ENCODE results near the gene STS. TPM values are rescaled to one million over a fixed set of nuclear protein-coding genes. Genes with fewer than 3 reads are reported as not detected.

STS gene
- total RNA-seq, 1 experiment from 2014 or later, result 3.3 TPM

DNA sequence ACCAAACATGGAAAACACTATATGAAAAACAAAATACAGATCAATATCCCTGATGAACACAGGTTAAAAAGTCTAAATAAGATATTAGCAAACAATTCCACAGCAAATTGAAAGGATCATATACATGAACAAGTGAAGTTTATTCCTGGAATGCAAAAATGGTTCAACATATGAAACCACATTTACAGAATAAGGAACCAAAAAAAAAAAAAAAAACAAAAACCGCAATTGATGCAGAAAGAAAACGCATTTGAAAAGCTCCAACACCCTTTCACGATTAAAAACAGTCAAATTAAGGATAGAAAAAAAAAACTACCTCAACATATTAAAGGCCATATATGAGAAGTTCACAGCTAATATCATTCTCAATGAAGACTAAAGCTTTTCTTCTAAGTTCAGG, 45.4 kb upstream of the STS start:
- POLR2A ChIA-PET (ENCODE audit: unreplicated experiment), result no interaction called here

DNA sequence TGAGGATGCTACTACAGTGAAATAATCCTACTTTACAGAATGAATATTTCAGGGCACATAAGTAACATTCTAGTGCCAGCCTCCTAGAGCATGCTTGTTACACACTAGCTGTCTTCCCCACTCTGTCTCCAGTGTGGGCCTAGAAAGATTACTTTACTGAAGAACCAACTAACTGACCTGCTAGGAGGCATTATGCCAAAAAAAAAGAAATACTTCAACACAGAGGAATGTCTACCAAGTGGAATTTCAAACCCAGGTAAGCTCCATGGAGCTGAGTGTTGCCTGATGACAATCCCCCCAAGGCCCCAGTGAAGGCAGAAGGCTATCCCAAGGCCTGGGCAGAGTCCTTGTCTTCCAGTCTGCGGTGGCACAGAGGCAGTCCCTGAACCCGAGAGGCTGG, 40.9 kb upstream of the STS start:
- H3F3A ChIP-seq (ENCODE audit: low read length, unreplicated experiment), result no peaks in the 10 kb centered on the region
- H3K4me2 ChIP-seq (ENCODE audit: low read length), result no peak overlapping the region
- H4K20me1 ChIP-seq (ENCODE audit: low read length), result no peaks in the 10 kb centered on the region
- intact Hi-C loops (cut with micrococcal nuclease), result no loop called here
- H3K79me2 ChIP-seq (ENCODE audit: low read length), result 0 out of 2 replicates have a peak, but pooled peaks cover 12% of the 10 kb centered on the region
- H3K36me3 ChIP-seq (ENCODE audit: low read depth, low read length), result peaks cover 2% of the 10 kb centered on the region
- DNase-seq (no peak), ATAC-seq (no peak)
- H3K9me3 ChIP-seq (ENCODE audit: low read length), result no peaks in the 10 kb centered on the region
- TF ChIP-seq, protein P1, sequence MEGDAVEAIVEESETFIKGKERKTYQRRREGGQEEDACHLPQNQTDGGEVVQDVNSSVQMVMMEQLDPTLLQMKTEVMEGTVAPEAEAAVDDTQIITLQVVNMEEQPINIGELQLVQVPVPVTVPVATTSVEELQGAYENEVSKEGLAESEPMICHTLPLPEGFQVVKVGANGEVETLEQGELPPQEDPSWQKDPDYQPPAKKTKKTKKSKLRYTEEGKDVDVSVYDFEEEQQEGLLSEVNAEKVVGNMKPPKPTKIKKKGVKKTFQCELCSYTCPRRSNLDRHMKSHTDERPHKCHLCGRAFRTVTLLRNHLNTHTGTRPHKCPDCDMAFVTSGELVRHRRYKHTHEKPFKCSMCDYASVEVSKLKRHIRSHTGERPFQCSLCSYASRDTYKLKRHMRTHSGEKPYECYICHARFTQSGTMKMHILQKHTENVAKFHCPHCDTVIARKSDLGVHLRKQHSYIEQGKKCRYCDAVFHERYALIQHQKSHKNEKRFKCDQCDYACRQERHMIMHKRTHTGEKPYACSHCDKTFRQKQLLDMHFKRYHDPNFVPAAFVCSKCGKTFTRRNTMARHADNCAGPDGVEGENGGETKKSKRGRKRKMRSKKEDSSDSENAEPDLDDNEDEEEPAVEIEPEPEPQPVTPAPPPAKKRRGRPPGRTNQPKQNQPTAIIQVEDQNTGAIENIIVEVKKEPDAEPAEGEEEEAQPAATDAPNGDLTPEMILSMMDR (conservative IDR thresholded peaks at IDR 0.05; ENCODE audit: low read depth, low read length), result no peak
- TF ChIP-seq EZH2 (IDR thresholded peaks at IDR 0.05; ENCODE audit: low read length, unreplicated experiment), result no peak
- POLR2A ChIA-PET (ENCODE audit: unreplicated experiment), result no interaction called here
- no TSS peak for BruUV-seq (replicated peaks)
- CTCF ChIA-PET, result no interaction called here
- H3K27ac ChIP-seq (ENCODE audit: low read length), result no peak overlapping the region
- no peak overlapping the region for H2AFZ ChIP-seq (ENCODE audit: low read length)
- H3K4me1 ChIP-seq (ENCODE audit: insufficient read depth, low read length), result peaks cover 15% of the 10 kb centered on the region
- no peaks in the 10 kb centered on the region for H3K9me2 ChIP-seq (replicated peaks; ENCODE audit: low read length)
- no peak overlapping the region for H3K9ac ChIP-seq (ENCODE audit: low read length)
- H3K4me3 ChIP-seq (ENCODE audit: low read length), result no peak overlapping the region
- no peaks in the 10 kb centered on the region for H3K27me3 ChIP-seq (ENCODE audit: low read length)

More for the DNA sequence above, 45.4 kb upstream of the STS start:
- Histone ChIP-seq H3F3A (ENCODE audit: low read length, unreplicated experiment) (no peaks in the 10 kb centered on the region), H3K9me3 (ENCODE audit: low read length) (no peaks in the 10 kb centered on the region), H4K20me1 (ENCODE audit: low read length) (no peaks in the 10 kb centered on the region), H3K9me2 (replicated peaks; ENCODE audit: low read length) (no peaks in the 10 kb centered on the region), H3K4me2 (ENCODE audit: low read length) (no peak overlapping the region), H3K36me3 (ENCODE audit: low read depth, low read length) (peaks cover 2% of the 10 kb centered on the region), H3K4me1 (ENCODE audit: insufficient read depth, low read length) (no peaks in the 10 kb centered on the region), H3K9ac (ENCODE audit: low read length) (no peak overlapping the region), H3K79me2 (ENCODE audit: low read length) (0 out of 2 replicates have a peak, but pooled peaks cover 11% of the 10 kb centered on the region), H2AFZ (ENCODE audit: low read length) (no peak overlapping the region), H3K27ac (ENCODE audit: low read length) (no peak overlapping the region), H3K4me3 (ENCODE audit: low read length) (no peak overlapping the region), H3K27me3 (ENCODE audit: low read length) (no peaks in the 10 kb centered on the region)
- no peak for DNase-seq
- CTCF ChIA-PET, result no interaction called here
- no peak for ATAC-seq
- intact Hi-C loops (cut with micrococcal nuclease), result no loop called here
- BruUV-seq (replicated peaks), result no TSS peak
- TF ChIP-seq EZH2 (IDR thresholded peaks at IDR 0.05; ENCODE audit: low read length, unreplicated experiment) (no peak), EZH2phosphoT487 (IDR thresholded peaks at IDR 0.05; ENCODE audit: borderline replicate concordance, low read length) (no peak)
- TF ChIP-seq, protein P1 (conservative IDR thresholded peaks at IDR 0.05; ENCODE audit: low read depth, low read length), result no peak

DNA sequence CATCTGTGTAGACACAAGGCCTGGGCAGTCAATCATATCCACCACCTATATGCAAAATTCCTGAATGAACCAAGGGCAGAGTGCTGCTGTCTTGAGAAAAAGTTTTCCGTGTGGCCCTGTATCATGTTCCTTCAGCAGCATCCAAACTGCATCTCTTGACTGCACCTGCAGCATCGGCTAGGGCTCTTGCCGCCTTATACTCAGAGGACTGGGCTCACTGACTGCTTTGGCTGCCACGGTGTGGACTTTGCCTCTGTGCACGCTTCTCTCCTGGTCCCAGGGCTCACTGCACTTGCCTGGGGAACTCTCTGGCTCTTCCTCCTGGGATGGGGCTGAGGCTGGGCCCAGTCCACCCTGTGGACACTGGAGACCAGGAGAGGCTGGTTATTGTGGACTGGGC, 39.5 kb upstream of the STS start:
- H3K4me3 ChIP-seq (ENCODE audit: low read length), result no peak overlapping the region
- ChIA-PET POLR2A (ENCODE audit: unreplicated experiment) (no interaction called here), CTCF (no interaction called here)
- H3K9ac ChIP-seq (ENCODE audit: low read length), result no peak overlapping the region
- peaks cover 15% of the 10 kb centered on the region for H3K4me1 ChIP-seq (ENCODE audit: insufficient read depth, low read length)
- 0 out of 2 replicates have a peak, but pooled peaks cover 9% of the 10 kb centered on the region for H3K79me2 ChIP-seq (ENCODE audit: low read length)
- DNase-seq (no peak), ATAC-seq (no peak)
- H2AFZ ChIP-seq (ENCODE audit: low read length), result no peak overlapping the region
- H3K36me3 ChIP-seq (ENCODE audit: low read depth, low read length), result peaks cover 2% of the 10 kb centered on the region
- no peaks in the 10 kb centered on the region for H3K27me3 ChIP-seq (ENCODE audit: low read length)
- H3K9me2 ChIP-seq (replicated peaks; ENCODE audit: low read length), result no peaks in the 10 kb centered on the region
- no TSS peak for BruUV-seq (replicated peaks)
- H3K4me2 ChIP-seq (ENCODE audit: low read length), result no peak overlapping the region
- no peaks in the 10 kb centered on the region for H4K20me1 ChIP-seq (ENCODE audit: low read length)
- TF ChIP-seq, protein P1 (conservative IDR thresholded peaks at IDR 0.05; ENCODE audit: low read depth, low read length), result no peak
- TF ChIP-seq EZH2 (IDR thresholded peaks at IDR 0.05; ENCODE audit: low read length, unreplicated experiment) (no peak), EZH2phosphoT487 (IDR thresholded peaks at IDR 0.05; ENCODE audit: borderline replicate concordance, low read length) (no peak)
- H3F3A ChIP-seq (ENCODE audit: low read length, unreplicated experiment), result no peaks in the 10 kb centered on the region
- intact Hi-C loops (cut with micrococcal nuclease), result no loop called here
- H3K9me3 ChIP-seq (ENCODE audit: low read length), result no peaks in the 10 kb centered on the region
- no peak overlapping the region for H3K27ac ChIP-seq (ENCODE audit: low read length)
